ENCODE data around the gene JAG1.

JAG1 gene

GRCh38 chr20:10669843-10670446 lies 3.9 kb downstream of the JAG1 start:
- in situ Hi-C loops (cut with MboI; ENCODE audit: low sequenced_read_pairs): no loop called here

- in situ Hi-C loops (cut with MboI; ENCODE audit: low sequenced_read_pairs): no loop called here
Measured at GRCh38 chr20:10668677-10669368, 5.0 kb downstream of the JAG1 start.

- in situ Hi-C loops (cut with MboI; ENCODE audit: low sequenced_read_pairs): no loop called here
Measured at GRCh38 chr20:10667560-10668167, 6.1 kb downstream of the JAG1 start.

DNA sequence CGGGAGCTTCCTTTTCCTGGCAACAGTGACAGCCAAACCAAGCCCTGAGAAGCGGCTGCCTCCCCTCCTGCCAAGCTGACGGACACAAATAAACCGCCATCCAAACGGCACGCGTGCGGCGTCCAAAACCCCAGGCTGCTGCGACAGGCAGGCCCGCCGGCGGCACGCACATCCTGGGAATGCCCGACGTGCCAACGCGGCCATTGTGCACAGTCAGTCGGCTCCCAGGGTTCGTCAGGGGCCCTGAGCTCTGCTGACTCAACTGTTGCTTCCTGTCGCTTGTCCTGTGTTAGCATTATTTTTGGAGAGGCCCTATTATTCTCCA lies 6.8 kb downstream of the JAG1 start:
- in situ Hi-C loops (cut with MboI; ENCODE audit: low sequenced_read_pairs): no loop called here

DNA sequence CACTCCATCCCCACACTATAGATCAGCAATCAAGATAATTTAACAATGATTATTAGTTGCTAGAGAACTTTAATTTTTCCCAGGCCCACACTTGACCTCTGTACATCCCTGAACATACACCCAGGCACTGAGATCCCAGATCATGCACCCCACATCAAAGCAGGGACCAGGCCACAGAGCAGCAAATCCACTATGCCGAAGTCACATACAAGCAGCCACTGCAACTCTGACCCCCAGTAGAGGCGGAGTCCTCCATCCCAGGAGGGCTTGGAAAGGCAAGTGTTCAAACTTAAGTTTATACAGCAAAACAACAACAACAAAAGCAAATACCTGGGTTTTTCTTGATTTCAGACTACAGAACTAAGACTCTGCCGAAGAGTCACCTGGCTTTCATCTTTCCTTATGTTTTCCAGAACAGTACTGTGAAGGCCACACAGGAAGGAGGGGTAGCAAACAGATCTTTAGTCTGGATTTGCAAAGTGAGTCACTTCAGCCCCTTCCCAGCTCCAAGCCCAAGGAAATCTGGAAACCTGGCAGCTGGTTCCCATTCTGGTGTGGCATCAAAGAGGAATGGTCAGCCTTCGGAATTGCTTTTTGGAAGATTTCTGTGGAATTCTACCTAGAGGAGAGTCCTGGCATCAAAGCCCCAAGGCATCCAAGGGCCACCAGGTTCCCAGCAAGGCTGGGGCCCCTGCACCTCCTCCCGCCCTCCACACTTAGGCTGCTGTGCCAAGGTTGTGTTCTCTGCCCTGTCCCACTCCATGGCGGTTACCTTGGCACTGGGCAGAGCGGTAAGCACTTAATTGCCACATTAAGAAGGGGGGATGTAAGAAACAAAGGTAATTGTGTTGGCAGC lies 7.3 kb downstream of the JAG1 start:
- in situ Hi-C loops (cut with MboI; ENCODE audit: low sequenced_read_pairs): no loop called here

DNA sequence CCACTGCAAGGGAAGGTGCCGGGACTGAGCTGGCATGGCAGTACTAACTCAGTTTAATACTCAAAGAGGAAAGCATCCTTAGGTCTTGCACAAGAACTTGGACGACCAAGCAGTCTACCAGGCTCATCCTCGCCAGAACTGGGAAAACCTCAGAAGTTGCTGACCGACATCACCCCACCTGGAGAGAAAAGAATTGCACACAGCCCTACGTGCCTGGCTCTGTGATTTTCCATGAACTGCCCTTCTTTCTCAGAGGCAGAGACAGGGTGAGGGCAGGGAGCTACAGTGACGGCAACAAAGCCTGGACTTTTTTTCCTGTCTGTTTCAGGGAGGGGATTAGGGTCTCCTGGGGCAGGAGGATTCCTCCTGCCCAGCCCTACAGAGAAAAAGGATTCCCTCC lies 8.0 kb downstream of the JAG1 start:
- in situ Hi-C loops (cut with MboI; ENCODE audit: low sequenced_read_pairs): no loop called here

DNA sequence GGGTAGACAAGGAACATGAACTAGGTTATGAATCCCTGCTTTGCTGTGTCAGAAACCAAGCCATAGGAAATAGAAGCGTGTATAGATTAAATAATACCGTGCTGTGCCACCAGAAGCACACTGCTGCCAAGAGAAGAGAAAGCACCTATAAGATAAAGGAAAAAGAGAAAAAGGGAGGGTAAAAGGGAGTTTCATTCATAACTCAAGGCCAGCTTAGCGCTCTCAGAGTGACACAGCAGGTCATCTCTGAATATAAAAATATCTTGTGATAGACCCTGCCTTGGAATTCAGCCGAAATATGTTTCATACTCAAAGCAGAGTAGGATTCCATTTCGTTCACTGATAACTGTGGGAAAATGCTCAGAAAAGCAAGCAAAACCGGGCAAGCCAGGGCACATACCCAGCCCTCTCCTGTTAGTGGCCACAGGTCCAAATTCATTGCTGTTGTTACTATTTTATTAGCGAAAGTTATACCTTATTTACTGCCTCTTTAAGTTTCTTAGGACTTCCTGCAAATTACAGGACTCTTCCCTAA lies 8.7 kb downstream of the JAG1 start:
- in situ Hi-C loops (cut with MboI; ENCODE audit: low sequenced_read_pairs): no loop called here

- in situ Hi-C loops (cut with MboI; ENCODE audit: low sequenced_read_pairs): no loop called here
Measured at GRCh38 chr20:10663756-10664155, 10.0 kb downstream of the JAG1 start.

DNA sequence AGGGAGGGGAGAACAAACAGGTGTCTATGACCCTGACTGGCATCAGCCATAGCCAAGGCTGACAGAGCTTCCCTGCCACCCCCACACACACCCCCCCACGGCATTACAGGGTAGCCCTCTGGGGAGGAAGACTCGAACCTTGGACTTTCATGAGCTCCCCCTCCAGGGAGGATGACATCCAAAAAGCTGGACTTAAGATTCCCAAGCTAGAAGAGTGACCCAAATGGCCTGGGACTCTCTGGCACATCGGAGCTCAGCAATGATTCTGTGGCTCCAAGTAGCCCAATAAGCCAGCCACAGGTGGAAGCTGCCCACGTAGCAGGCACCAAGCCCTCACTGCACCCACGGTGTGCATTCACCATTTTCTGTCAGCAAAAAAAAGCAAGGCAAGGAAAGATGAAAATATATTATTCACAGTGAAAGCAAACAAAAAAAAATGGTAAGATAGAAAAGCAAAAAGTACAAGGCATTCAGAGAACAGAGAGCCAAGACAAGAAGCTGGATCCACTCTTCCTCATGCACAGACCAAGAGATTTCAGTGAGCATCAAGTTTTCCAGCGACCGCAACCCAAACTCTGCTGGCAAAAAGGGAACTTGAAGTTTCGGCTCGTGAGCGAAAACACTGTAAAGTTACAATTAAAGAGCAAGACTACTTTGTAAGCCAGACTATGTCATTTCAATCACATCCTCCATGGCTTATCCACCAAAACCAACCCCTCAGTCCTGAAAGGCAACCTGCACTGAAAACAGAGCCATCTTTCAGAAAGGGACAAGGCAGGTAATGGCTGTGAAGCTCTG lies 10.9 kb downstream of the JAG1 start:
- in situ Hi-C loops (cut with MboI; ENCODE audit: low sequenced_read_pairs): no loop called here

DNA sequence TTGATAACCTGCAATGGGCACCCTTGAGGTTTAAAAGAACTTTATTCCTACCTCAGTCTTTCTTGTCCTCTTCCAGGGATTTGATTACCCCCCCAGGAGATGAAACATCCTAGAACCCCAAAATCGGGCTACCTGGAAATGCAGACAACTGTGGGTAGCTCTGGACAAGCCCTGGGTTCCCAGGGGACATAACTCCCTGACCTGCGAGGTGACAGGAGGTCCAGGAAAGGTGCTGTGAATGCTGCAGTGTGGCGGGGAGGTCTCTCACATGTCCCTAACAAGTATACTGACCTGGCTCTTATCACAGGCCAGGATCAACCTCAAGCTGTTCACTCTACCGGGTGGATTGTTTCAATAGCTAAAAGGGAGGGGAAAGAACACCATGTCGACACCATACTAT lies 11.6 kb downstream of the JAG1 start:
- in situ Hi-C loops (cut with MboI; ENCODE audit: low sequenced_read_pairs): no loop called here

DNA sequence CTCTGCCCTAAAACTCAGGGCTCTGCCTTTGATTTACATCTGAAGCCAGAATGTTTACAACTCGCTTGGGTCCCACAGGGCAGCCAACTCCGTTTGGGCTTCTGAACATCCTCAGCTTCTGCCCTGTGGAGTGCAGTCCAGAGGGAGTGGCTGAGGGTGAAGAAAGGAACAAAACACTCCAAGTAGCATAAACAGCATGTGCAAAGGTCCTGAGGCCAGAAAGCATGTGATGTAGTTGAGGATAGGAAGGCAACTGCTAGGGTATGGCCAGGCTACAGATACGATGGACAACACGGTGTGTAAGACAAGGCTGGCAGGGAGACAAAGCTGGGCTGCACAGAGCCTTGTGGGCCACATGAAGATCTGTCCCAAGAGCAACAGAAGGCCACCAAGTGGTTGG lies 12.5 kb downstream of the JAG1 start:
- in situ Hi-C loops (cut with MboI; ENCODE audit: low sequenced_read_pairs): no loop called here

DNA sequence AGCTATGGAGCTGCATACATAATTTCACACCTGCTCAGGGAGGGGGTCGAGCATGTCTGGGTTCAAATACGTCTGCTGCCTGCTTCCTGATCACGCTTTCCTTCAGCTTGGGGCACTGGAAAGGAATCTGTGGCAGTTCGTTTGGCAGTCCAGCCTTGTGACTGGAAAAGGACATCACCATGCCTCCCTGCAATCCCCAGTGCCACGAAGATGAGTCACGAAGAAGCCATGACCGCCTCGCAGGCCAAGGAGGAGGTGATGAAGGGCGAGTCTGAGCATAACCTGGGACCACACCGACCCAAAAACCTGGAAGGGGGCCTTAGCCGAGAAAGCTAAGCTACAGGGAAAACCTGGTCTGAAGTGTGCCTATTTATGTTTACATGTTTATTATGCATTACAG lies 13.1 kb downstream of the JAG1 start:
- in situ Hi-C loops (cut with MboI; ENCODE audit: low sequenced_read_pairs): no loop called here

DNA sequence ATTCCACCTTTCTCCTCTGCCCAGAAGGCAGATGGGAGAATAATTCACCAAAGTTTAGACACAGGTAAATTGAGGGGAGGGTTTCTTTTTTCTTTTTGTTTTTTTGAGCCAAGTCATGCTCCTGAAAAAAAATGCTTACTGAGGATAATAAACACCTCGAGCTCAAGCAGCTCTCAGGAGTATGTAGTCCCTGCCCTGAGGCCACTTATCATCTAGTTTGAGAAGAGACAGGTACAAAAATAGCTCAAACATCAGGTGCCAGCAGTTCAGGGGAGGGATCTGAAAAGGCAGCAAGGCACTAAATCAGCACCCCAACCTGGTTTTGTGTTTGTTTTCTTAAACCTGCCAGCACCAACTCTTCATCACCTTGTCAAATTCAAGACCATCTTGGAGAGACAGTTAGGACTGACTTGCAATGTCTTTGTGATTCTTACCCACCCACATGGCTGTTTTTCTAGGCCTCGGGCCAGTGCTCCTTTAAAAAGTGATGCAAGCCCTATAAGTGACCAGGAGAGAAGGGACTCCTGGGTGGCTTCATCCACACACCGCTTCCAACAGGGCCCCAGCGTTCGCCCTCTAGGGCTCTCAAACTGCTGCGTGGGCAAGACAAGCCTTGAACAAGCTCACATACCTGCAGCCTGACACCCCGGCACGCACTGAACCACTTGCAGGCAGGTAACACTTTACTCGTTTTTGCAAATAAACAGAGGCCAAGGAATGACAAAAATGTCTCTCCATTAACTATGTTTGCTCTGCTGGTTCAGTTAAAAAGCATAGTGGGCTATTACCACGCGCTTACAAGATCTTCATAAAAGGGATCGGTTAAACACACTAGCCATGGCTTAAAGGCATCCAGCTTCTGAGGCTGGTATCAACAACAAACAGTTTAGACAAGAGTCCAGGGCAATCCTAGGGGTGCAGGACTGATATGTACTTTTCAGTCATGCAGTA lies 13.9 kb downstream of the JAG1 start:
- in situ Hi-C loops (cut with MboI; ENCODE audit: low sequenced_read_pairs): no loop called here

GRCh38 chr20:10658876-10659632 lies 14.7 kb downstream of the JAG1 start:
- in situ Hi-C loops (cut with MboI; ENCODE audit: low sequenced_read_pairs): no loop called here

DNA sequence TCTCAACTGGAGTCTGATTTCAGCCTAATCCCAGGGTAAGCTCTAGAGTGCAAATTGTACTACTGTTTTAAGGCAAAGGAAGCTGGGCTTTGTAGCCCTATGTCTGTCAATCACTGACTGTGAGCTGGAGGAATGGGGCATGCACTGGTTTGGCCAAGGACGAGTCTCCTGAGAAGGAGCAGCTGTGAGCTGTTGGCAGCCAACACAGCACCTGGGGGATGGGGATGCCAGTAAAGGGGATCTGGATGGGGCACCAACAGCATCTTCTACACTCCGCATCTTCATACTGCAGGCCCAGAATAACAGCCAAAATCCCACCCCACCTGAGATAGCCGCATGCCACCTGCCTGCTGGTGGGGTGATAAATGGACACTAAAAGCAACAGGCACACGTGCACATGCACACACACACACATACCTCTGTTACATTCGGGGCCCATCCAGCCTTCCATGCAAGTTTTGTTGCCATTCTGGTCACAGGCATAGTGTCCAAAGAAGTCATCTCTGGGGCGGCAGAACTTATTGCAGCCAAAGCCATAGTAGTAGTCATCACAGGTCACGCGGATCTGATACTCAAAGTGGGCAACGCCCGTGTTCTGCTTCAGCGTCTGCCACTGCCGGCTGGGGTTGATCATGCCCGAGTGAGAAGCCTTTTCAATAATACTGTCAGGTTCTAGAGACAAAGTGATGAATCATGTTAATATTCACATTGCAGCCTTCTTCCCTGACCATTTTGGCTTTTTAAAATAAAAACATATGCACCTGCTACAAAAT lies 15.6 kb downstream of the JAG1 start:
- in situ Hi-C loops (cut with MboI; ENCODE audit: low sequenced_read_pairs): no loop called here

DNA sequence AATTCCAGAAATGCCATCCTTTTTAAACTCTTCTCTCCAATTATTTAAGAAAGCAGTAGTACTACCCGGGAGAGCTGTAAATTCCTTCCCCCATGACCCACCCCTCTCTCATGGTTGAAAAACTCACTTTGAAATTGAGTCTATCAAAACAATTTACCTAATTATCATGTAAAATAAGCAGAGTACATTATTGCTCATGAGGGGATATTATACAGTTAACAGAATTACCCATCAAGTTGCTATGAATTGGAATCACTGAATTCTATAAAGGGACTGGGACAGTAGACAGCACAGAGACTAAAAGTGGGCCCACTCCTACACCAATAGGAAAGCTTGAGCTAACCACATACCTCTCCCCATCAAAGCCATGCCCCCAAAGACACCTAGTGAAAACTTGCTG lies 16.3 kb downstream of the JAG1 start:
- in situ Hi-C loops (cut with MboI; ENCODE audit: low sequenced_read_pairs): no loop called here

GRCh38 chr20:10655720-10656669 lies 17.8 kb downstream of the JAG1 start:
- in situ Hi-C loops (cut with MboI; ENCODE audit: low sequenced_read_pairs): no loop called here
